SU-DHL-6 (cell line): ENCODE results near the gene CTRB1.

Experiments used
- CTCF ChIP-seq: fragments of 200-600 bp; sonication (generic); IDR thresholded peaks from one replicate; pipeline ENCODE4 v1.5.1; 2017; ENCODE audit warnings: antibody characterized with exemption, mild to moderate bottlenecking, low read length, moderate library complexity; ENCODE audit not compliant: insufficient read depth, poor library complexity, severe bottlenecking
- EZH2phosphoT487 ChIP-seq: fragments of 200-600 bp; sonication (generic), shearing (Covaris generic); conservative IDR thresholded peaks from 2 replicates; pipeline ENCODE4 v1.6.1; 2018; ENCODE audit warnings: mild to moderate bottlenecking, antibody characterized with exemption, low read length, moderate library complexity, mixed read lengths

DNA sequence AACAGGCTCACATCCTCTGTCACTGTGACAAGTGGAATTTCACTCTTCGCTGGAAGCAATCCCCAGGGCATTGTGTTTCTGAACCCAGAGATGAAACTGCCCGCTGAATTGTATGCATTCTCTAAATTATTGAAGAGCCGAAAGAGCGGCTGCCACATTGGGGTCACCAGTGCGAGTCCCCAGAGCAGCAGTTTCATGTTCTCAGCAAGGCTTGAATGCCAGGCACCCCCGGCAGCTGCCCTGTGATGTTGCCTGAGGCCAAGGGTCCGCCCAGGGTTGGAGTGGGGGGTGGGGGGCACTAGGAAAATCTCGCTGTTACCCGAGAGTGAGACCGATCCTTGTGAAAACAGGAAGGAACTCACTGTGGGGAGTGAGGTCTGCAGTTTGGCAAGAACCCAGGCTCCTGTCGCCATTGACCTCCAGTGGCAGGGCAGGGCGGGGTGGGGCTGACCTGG, 53.3 kb downstream of the CTRB1 start:
- TF ChIP-seq CTCF (no peak), EZH2phosphoT487 (no peak)
